NCI-H2107 (cell line): ENCODE data around the gene RUVBL2.
A peak's percentile ranks its signal among the peaks of the same experiment; 100 is the strongest.
"Not testable (repeated sequence)": the region's sequence is repeated elsewhere in the genome, so short reads cannot be mapped to it uniquely, and the experiment has no call there.

Source experiments
- DNase-seq: peaks from one replicate; lab custom pipeline; 2025; lab: John Stamatoyannopoulos, UW

RUVBL2 gene

DNA sequence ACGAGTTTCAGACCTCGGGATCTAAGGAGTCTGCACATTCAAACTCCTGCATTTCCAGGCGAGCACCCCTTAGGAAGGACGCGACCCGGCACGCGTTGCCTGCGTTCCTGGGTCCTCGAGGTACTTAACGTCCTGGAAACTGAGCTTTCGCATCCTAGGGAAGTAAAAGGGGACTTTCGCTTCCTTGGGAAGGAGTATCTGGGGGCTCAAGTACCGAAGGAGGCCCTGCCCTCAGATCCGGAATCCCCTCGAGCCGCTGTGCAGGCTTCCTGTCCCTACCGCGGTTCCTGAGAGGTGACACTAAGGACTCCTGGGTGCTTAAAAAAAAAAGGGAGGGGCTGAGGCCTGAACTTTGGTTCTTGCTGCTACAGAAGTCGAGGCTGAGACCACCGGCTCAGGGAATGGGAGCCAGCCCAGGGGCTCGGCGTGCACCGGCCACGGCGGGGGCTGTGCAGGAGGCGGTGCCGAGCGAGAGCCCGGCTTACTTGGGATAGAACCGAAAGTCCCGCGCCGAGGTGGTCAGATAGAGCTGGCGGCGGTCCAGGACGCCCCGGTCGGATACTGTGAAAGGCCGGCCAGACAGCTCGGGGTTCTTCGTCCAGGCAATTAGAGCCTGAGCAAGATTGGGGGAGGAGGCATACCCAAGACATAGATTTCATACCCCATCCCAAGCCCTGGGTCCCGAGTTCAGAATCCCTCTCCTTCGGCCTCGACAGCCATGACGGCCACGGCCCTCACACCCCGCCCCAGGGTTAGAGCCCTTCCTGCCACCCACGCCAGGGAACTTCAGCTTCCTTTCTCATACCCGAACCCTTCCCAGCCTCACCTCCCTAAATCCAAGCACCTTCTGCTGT lies 24.9 kb downstream of the RUVBL2 start:
- not testable (repeated sequence) for DNase-seq

DNA sequence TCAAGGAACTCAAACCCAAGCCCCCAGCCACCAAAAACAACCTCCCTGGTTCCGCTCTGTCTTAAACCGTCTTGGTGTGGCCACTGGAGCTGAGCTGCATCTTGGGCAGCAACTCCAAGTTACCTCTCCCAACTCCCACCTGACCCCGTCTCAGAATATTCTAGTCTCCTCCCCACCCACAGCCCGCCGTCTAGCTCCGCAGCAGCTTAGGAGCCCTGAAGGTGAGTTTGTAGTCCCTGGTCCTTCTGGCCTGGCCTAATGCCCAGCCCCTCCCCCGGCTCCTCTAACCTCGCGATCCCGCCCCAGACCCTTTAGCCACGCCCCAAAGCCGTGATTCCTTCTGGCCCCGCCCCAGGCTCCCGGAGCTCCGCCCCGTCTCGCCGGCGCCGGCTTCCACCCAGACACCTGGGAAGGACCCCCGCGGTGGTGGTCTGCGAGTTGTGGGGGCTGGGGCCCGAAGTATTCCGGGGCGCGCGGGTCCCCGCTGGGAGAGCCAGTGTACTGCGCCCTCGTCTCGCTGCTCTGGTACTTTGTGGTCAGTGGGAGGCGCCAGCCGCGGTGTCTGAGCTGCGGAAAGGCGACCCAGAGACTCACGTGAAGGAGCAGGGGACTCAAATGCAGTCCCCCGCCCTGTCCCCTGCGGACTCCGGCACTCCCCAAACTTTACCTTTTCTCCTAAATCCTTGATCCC lies 25.7 kb downstream of the RUVBL2 start:
- peak; percentile 51 for DNase-seq

DNA sequence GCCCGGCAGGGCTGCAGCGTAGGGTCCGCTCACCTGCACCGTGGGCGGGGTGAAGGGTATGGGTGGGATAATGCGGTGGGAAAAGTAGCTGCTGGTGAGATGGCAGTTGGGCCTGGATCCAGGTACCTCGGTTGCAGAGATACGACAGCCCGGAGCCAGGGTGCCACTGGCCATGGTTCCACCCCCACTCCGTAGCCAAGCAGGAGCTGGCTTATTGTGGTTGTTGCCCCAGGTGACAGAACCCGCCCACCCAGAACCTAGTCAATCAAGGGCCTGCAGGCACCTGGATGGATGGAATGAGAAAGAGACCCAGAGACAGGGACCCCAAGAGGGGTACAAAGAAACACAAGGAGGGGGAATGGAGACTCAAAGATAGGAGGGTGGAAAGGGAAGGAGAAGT lies 26.7 kb downstream of the RUVBL2 start:
- DNase-seq: no peak

DNA sequence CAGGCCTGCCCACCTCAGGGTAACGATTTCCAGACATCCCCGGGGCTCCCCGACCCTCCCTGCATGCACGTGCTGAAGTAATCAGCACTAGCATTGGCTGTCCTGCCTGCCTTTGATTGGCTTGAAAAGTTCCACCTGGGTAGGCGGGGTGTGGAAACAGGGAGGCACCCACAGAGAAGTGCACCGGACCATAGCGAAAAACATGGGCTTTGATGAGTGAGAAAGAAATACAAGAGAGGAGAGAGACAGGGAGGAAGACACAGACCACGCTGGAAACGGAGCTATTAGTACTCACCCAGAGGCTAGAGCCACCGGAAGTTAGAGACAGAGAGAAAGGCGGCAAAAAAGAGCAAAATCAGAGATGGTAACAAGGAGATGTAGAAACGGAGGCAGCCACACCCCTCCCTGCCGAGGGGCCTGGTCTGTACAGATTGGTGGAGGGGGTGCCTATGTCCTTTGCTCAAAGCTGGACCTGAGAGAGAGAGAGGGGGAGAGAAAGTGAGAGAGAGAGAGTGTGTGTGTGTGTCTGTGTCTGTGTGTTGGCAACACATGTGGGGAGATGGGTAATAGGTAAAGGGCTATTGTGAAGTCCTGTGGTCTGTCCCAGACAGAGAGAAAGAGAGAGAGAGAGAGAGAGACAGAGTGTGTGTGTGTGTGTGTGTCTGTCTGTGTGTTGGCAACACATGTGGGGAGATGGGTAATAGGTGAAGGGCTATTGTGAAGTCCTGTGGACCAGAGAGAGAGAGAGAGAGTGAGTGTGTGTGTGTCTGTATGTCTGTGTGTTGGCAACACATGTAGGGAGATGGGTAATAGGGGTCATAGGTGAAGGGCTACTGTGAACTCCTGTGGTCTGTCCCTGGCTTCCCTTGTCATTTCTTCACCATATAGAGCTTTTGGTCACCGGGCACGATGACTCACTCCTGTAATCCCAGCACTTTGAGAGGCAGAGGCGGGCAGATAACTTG lies 27.5 kb downstream of the RUVBL2 start:
- DNase-seq: no peak

- no peak for DNase-seq
Observed at GRCh38 chr19:49022116-49022515, 28.4 kb downstream of the RUVBL2 start.

- not testable (repeated sequence) for DNase-seq
Observed at GRCh38 chr19:49024233-49024632, 30.5 kb downstream of the RUVBL2 start, which contains the start of gene CGB3. Gene CGB3 (minus strand): TSS chr19:49024333. CDS start chr19:49023971, 362 bp downstream.

DNA sequence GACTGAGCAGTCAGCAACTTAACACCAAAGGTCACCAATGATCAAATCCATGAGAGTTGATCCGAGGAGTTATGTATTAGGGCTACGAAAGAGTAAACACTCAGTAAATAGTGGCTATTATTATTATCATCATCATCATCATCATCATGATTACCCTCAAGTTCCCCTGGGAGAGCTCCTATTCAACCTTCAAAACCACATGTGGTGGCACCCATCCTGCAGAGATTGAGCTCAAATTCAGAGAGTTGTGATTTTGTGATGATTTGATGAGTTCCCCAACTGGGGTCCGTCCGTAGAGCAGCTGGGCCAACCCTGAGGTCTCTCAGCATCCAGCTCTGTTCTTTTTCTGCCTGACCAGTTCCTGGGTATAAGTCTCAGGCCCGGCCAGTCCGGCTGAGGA lies 31.4 kb downstream of the RUVBL2 start:
- DNase-seq: not testable (repeated sequence)

DNA sequence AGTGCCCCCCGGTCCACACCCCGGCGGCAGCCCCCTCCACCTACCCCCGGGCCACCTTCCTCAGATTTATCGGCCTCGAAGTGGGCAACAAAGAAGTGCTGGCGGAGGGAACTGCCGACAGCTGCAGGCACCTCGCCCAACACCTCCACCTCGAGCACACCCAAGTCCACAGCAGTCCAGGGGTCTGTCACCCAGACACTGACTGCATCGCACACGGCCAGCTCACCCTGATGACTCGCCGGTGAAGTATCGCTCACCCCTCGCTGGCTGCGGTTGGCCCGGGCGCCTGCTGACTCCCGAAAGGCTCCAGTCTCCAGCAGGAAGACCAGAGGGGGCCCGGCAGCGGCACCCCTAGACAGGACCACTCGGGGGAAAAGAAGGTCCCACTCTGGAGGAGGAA lies 31.9 kb downstream of the RUVBL2 start:
- DNase-seq: not testable (repeated sequence)

GRCh38 chr19:49028686-49029085 lies 35.0 kb downstream of the RUVBL2 start:
- DNase-seq: not testable (repeated sequence)

GRCh38 chr19:49029749-49030148 lies 36.1 kb downstream of the RUVBL2 start:
- not testable (repeated sequence) for DNase-seq

GRCh38 chr19:49030323-49030722 lies 36.6 kb downstream of the RUVBL2 start:
- not testable (repeated sequence) for DNase-seq

GRCh38 chr19:49031642-49032301 lies 38.1 kb downstream of the RUVBL2 start, which contains the start of gene CGB2:
Gene CGB2 (plus strand): TSS chr19:49031890. CDS start chr19:49032096, 206 bp downstream.
- not testable (repeated sequence) for DNase-seq

DNA sequence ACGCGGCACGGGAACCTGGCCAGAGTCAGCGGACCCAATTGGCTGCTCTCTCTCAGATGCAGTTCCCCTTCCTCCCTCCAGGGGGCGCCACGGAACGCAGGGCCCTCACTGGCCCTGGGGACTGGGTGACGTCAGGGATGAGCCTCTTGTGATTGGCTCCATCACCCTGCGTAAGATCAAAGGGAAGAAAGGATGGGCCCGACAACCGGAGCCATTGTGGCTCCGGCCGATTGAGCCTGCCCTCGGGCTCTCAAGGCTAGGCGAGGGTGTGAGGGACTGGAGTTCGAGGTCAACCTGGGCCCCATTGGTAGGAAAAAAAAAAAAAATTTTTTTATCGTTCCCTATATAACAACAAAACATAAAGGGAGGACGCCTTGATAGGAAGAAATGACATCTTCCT lies 43.1 kb downstream of the RUVBL2 start, which contains the start of gene CGB1:
CGB1 (minus strand) TSS at position 81 of the 400 bp plus-strand sequence. CDS start 184 bp downstream, outside the sequence.
- DNase-seq: not testable (repeated sequence)

DNA sequence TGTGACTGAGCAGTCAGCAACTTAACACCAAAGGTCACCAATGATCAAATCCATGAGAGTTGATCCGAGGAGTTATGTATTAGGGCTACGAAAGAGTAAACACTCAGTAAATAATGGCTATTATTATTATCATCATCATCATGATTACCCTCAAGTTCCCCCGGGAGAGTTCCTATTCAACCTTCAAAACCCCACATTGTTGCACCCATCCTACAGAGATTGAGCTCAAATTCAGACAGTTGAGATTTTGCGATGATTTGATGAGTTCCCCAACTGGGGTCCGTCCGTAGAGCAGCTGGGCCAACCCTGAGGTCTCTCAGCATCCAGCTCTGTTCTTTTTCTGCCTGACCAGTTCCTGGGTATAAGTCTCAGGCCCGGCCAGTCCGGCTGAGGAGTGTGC lies 44.4 kb downstream of the RUVBL2 start:
- DNase-seq: not testable (repeated sequence)

GRCh38 chr19:49038557-49039276 lies 45.0 kb downstream of the RUVBL2 start:
- DNase-seq: not testable (repeated sequence)

- not testable (repeated sequence) for DNase-seq
Observed at GRCh38 chr19:49039736-49040135, 46.0 kb downstream of the RUVBL2 start.

DNA sequence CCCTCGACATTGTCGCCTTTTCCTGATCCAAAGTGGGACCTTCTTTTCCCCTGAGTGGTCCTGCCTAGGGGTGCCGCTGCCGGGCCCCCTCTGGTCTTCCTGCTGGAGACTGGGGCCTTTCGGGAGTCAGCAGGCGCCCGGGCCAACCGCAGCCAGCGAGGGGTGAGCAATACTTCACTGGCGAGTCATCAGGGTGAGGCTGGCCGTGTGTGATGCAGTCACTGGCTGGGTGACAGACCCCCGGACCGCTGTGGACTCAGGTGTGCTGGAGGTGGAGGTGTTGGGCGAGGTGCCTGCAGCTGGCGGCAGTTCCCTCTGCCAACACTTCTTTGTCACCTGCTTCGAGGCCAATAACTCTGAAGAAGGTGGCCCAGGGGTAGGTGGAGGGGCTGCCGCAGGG lies 48.5 kb downstream of the RUVBL2 start:
- no peak for DNase-seq

GRCh38 chr19:49042666-49043065 lies 49.0 kb downstream of the RUVBL2 start:
- DNase-seq: not testable (repeated sequence)

GRCh38 chr19:49043548-49043947 lies 49.9 kb downstream of the RUVBL2 start, which contains the start of gene CGB5:
Gene CGB5 (plus strand): TSS chr19:49043848. CDS start chr19:49044210, 362 bp downstream.
- DNase-seq: not testable (repeated sequence)

- not testable (repeated sequence) for DNase-seq
Observed at GRCh38 chr19:49049011-49049410, 55.3 kb downstream of the RUVBL2 start, which contains the start of gene CGB8. Gene CGB8 (minus strand): TSS chr19:49049111. CDS start chr19:49048739, 372 bp downstream.
